H1 (cell line): ENCODE measurements around the gene CFDP1. TPM values are rescaled to one million over a fixed set of nuclear protein-coding genes. Genes with fewer than 3 reads are reported as not detected.

Experiments used
- ASH2L ChIP-seq: fragments of 200-600, 300-600 bp; sonication (generic); IDR thresholded peaks from one replicate; pipeline ENCODE4 v1.7.1; 2017; ENCODE audit warnings: low read length
- E2F6 ChIP-seq: IDR thresholded peaks from 2 replicates; pipeline ENCODE4 v1.6.1; 2012; ENCODE audit warnings: inconsistent platforms
- polyA plus RNA-seq, 7 experiments: library from polyadenylated mRNA; depleted of rRNA in 3 of 7; stranded (reverse) in 5 of 7; unstranded in 2 of 7; fragments of >200 nt in 5 of 7; fragments of 200-250 nt in 2 of 7; gene quantifications; 1 replicate in 5 of 7; 2 replicates in 1 of 7; 4 replicates in 1 of 7; pipeline versions ENCODE4 v1.2.1 to v1.2.3, GENCODE V29; 2011 to 2013; ENCODE audit warnings: missing spikeins in 2 of 7, mixed read lengths in 2 of 7
- total RNA-seq: library from RNA; stranded (reverse); fragmentation: NEBNext Ultra II Directional; extraction: Animal tissue kit (Norgen Biotek cat#: 25700); gene quantifications from 2 replicates; pipeline ENCODE4 v1.2.1, GENCODE V29; 2021

Gene CFDP1
- total and polyA plus RNA-seq, 2 of the 8 experiments (the other 6 are each of a cell fraction or from before 2014, with no cell fraction given), result 25.5 to 77.3 TPM

GRCh38 chr16:75272097-75272551 is 161.2 kb downstream of the CFDP1 start (continued):
- no peak for TF ChIP-seq E2F6
- TF ChIP-seq ASH2L, result no peak
